Activated T-helper 1 cell treated with anti-CD3 and anti-CD28 coated beads, Interleukin-12 subunit alpha, Interleukin-12 subunit beta, Interleukin-2, Interleukin-4 antibody, amounts not matched to agents 30 ng/mL and 10 ng/mL and 1 ng/mL, durations not matched to agents 14 hours and 24 hours and 36 hours (primary cell): ENCODE results near the gene COL1A1. TPM values are rescaled to one million over a fixed set of nuclear protein-coding genes. Genes with fewer than 3 reads are reported as not detected.

ENCODE experiments used
- DNase-seq: peaks from one replicate; pipeline ENCODE4 v3.0.0; 2021; ENCODE audit warnings: low spot score
- H3K27ac Mint-ChIP-seq: one replicate; pipeline ENCODE4 v1.8.0; 2021; ENCODE audit warnings: mild to moderate bottlenecking, mixed read lengths
- H3K27me3 Mint-ChIP-seq: one replicate; pipeline ENCODE4 v1.8.0; 2022; ENCODE audit warnings: mild to moderate bottlenecking, moderate library complexity, mixed read lengths; ENCODE audit not compliant: insufficient read depth
- H3K36me3 Mint-ChIP-seq: one replicate; pipeline ENCODE4 v1.8.0; 2021; ENCODE audit warnings: low read depth, mixed read lengths
- H3K4me1 Mint-ChIP-seq: one replicate; pipeline ENCODE4 v1.8.0; 2021; ENCODE audit warnings: low read depth, mixed read lengths
- H3K4me3 Mint-ChIP-seq: one replicate; pipeline ENCODE4 v1.8.0; 2021; ENCODE audit warnings: mild to moderate bottlenecking, moderate library complexity, mixed read lengths
- H3K9me3 Mint-ChIP-seq: one replicate; pipeline ENCODE4 v1.8.0; 2021; ENCODE audit warnings: mixed read lengths
- intact Hi-C: fragments of 100-400 bp; cut with micrococcal nuclease; formaldehyde crosslinking; loops from one replicate; pipeline ENCODE4 v1.15.1; 2024
- total RNA-seq: library from RNA; stranded (reverse); gene quantifications from 2 replicates; pipeline ENCODE4 v1.2.3, GENCODE V29; 2022

COL1A1 gene
- total RNA-seq, 1 donor from 2014 or later, result 2.0 TPM

- Mint-ChIP-seq H3K4me1 (peaks cover 45% of the 10 kb centered on the region), H3K4me3 (no peak overlapping the region), H3K9me3 (no peaks in the 10 kb centered on the region), H3K36me3 (peaks cover 48% of the 10 kb centered on the region), H3K27me3 (peaks cover 5% of the 10 kb centered on the region), H3K27ac (no peak overlapping the region)
- intact Hi-C loops, result no loop called here
- no peak for DNase-seq
Measured at GRCh38 chr17:50134206-50135110, 67.0 kb downstream of the COL1A1 start.

GRCh38 chr17:50133769-50134099, 67.7 kb downstream of the COL1A1 start:
- Mint-ChIP-seq H3K9me3 (no peaks in the 10 kb centered on the region), H3K27ac (no peak overlapping the region), H3K36me3 (peaks cover 42% of the 10 kb centered on the region), H3K27me3 (peaks cover 8% of the 10 kb centered on the region), H3K4me1 (peaks cover 45% of the 10 kb centered on the region), H3K4me3 (no peak overlapping the region)
- no peak for DNase-seq
- intact Hi-C loops, result no loop called here

Other genes with a start within 250 kb of the COL1A1 start
- 0.20 TPM in 1 of 2 replicates, not detected in the other for gene DLX4, start 232.4 kb downstream of the COL1A1 start, total RNA-seq
- not detected in 2 replicates for gene DLX3, start 206.4 kb downstream of the COL1A1 start, total RNA-seq
- gene ITGA3, start 145.5 kb downstream of the COL1A1 start, total RNA-seq, result 18.0 and 20.6 TPM in 2 replicates
- 13.7 and 16.9 TPM in 2 replicates for gene PDK2, start 106.3 kb downstream of the COL1A1 start, total RNA-seq
- gene SAMD14, start 71.5 kb downstream of the COL1A1 start, total RNA-seq, result 1.6 and 3.6 TPM in 2 replicates
- 97.1 and 101 TPM in 2 replicates for gene PPP1R9B, start 51.0 kb downstream of the COL1A1 start, total RNA-seq
- gene SGCA, start 35.6 kb downstream of the COL1A1 start, total RNA-seq, result 0.32 and 0.49 TPM in 2 replicates
- 0.21 and 0.47 TPM in 2 replicates for gene TMEM92, start 72.8 kb upstream of the COL1A1 start, total RNA-seq
- 63.0 and 63.9 TPM in 2 replicates for gene XYLT2, start 144.5 kb upstream of the COL1A1 start, total RNA-seq
- gene MRPL27, start 171.6 kb upstream of the COL1A1 start, total RNA-seq, result 73.4 and 78.7 TPM in 2 replicates
- 27.7 and 32.9 TPM in 2 replicates for gene EME1, start 171.6 kb upstream of the COL1A1 start, total RNA-seq
- 113 and 116 TPM in 2 replicates for gene LRRC59, start 195.9 kb upstream of the COL1A1 start, total RNA-seq
- gene ACSF2, start 224.6 kb upstream of the COL1A1 start, total RNA-seq, result 8.8 and 11.3 TPM in 2 replicates